ENCODE data around the gene CRY2.

Gene CRY2

DNA sequence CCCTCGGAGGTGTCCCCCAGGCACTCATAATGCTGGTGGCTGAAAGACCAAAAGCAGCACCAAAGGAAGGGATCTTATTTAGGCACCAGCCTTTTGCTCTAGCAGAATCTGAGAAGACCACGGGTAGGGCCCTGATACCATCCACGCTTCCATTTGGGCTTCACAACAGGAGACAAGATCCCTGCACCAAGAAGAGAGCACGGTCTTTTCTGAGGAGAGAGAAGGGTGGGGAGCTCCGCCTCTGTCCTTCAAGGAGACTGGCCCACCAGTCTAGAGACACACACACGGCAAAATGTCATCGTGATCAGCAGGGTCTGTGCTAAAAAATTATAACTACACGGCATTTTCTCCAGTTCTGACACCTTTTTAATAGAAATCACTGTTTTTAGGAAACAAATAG is 84.9 kb downstream of the CRY2 start:
- DNase-seq (ENCODE audit: insufficient read length, low spot score) (no peak), FAIRE-seq (no peak)
- TF ChIP-seq POLR2A (IDR thresholded peaks at IDR 0.05; ENCODE audit: low read depth, low read length), result no peak
